Astrocyte of the spinal cord (primary cell): Measurements from ENCODE around the gene MOSPD2.

Experiments
- DNase-seq: peaks from one replicate; pipeline ENCODE4 v3.0.0; 2011; ENCODE audit warnings: low read depth, low spot score
- H3K4me3 ChIP-seq: 2 replicates; pipeline ENCODE4 v1.5.1; 2011; ENCODE audit warnings: low read depth, mild to moderate bottlenecking, low read length, moderate library complexity
- CTCF ChIP-seq: IDR thresholded peaks from 2 replicates; pipeline ENCODE4 v1.5.1; 2012; ENCODE audit warnings: low read depth, mild to moderate bottlenecking, low read length, inconsistent platforms
- in situ Hi-C: cut with HindIII; loops from 2 replicates; pipeline ENCODE4 v1.10.0; 2017; ENCODE audit warnings: low sequenced_read_pairs

Gene MOSPD2

GRCh38 chrX:14872851-14873675, at the start of gene MOSPD2, which contains the start of gene FANCB:
TSS of gene MOSPD2 (plus strand) at chrX:14873421. CDS start at chrX:14873529, 108 bp downstream.
TSS of gene FANCB (minus strand) at chrX:14873069. CDS start at chrX:14865510, 7,559 bp downstream.
- DNase-seq = peak; percentile 96
- in situ Hi-C loops = no loop called here
- no peak for TF ChIP-seq CTCF
- H3K4me3 ChIP-seq = peak within 1 kb of the TSS; percentile 82

GRCh38 chrX:14825851-14826250, 47.4 kb upstream of the MOSPD2 start:
- DNase-seq = no peak
- in situ Hi-C loops = no loop called here
- H3K4me3 ChIP-seq = no peak overlapping the region
- TF ChIP-seq CTCF = no peak

- in situ Hi-C loops = no loop called here
- DNase-seq = no peak
- TF ChIP-seq CTCF = no peak
- no peak overlapping the region for H3K4me3 ChIP-seq
Measured at GRCh38 chrX:14826319-14826718, 46.9 kb upstream of the MOSPD2 start.

- no peak for TF ChIP-seq CTCF
- no peak for DNase-seq
- in situ Hi-C loops = no loop called here
- no peak overlapping the region for H3K4me3 ChIP-seq
Measured at GRCh38 chrX:14829643-14830042, 43.6 kb upstream of the MOSPD2 start.

- DNase-seq = peak; percentile 59
- in situ Hi-C loops = no loop called here
- no peak overlapping the region for H3K4me3 ChIP-seq
- no peak for TF ChIP-seq CTCF
Measured at GRCh38 chrX:14832151-14832550, 41.1 kb upstream of the MOSPD2 start.

GRCh38 chrX:14832586-14832985, 40.6 kb upstream of the MOSPD2 start:
- no peak overlapping the region for H3K4me3 ChIP-seq
- in situ Hi-C loops = no loop called here
- no peak for TF ChIP-seq CTCF
- DNase-seq = peak; percentile 27
